GM19395 (cell line): Measurements from ENCODE around the gene BCLAF3.

ENCODE experiments used
- ATAC-seq: cut with Tn5 transposase; IDR thresholded peaks from one replicate; pipeline ENCODE4 v1.9.1; 2021; ENCODE audit warnings: mild to moderate bottlenecking, moderate library complexity; ENCODE audit not compliant: unreplicated experiment

BCLAF3 gene

DNA sequence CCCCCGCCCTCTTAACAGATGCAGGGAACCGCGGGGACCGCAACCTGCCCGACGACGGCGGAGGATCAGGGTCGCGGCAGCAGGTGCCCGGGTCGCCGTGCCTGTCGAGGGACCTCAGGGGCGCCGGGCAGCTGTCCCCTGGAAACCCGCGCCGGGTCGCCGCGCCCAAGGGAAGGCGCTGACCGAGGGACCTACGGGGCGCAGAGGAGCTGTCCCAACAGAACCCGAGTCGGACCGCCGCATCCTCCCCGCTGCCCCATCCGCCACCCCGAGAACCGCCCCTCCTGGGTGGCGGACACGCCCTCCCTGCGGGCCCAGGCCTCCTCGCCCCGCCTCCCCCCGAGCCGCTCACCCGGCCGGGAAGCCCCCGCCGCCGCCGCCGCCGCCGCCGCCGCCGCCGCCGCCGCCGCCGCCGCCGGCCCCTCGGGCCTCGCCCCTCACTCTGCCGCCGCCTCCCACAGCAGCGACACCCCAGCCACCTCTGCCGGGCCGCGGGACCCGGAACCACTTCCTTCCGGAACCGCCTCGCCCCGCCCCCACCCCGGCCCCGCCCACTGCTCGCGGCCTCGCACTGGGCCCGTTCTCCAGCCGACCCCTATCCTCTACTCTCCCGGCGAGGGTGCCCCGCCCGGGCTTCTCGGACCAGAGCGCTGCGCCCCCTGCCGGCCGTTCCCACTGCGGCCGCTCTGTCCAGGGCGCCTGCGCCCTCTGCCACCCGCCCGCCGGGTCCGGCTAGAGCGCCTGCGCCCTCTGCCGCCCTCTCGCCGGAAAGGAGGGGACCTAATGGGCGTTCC lies at the start of gene BCLAF3:
Gene BCLAF3 (minus strand): TSS at position 506 of the 794 bp plus-strand sequence. CDS start 20,797 bp downstream, outside the sequence.
- peak; percentile 94 for ATAC-seq

- no peak for ATAC-seq
These were observed 48.1 kb upstream of the BCLAF3 start for GRCh38 chrX:20038966-20039365.

- ATAC-seq = no peak
These were observed 46.3 kb upstream of the BCLAF3 start for GRCh38 chrX:20037186-20037585.

GRCh38 chrX:20032201-20032600 lies 41.3 kb upstream of the BCLAF3 start:
- no peak for ATAC-seq

- ATAC-seq = no peak
These were observed 38.9 kb upstream of the BCLAF3 start for GRCh38 chrX:20029728-20030127.

DNA sequence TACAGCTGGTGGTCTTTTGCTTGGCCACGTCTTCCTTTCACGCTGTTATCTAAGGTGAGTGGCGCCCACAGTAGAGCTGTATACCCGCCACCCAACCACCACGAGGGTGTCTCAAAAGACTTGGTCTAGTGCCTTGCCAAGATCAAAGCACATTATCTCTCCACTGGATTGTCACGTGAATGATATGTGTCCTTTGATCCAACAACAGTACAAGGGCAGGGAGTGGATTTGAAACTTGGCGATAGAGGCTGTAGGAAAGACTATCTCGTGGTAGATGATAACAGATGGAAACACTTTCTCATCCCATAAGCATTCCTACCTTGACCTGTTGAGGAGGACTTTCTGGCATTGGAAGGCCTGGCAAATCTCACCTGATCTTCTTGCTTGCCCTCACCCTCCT lies 37.7 kb upstream of the BCLAF3 start:
- no peak for ATAC-seq

- no peak for ATAC-seq
These were observed 35.4 kb upstream of the BCLAF3 start for GRCh38 chrX:20026278-20026677.

- no peak for ATAC-seq
These were observed 29.0 kb upstream of the BCLAF3 start for GRCh38 chrX:20019672-20020365.

GRCh38 chrX:20016616-20016945 lies 25.7 kb upstream of the BCLAF3 start:
- no peak for ATAC-seq

DNA sequence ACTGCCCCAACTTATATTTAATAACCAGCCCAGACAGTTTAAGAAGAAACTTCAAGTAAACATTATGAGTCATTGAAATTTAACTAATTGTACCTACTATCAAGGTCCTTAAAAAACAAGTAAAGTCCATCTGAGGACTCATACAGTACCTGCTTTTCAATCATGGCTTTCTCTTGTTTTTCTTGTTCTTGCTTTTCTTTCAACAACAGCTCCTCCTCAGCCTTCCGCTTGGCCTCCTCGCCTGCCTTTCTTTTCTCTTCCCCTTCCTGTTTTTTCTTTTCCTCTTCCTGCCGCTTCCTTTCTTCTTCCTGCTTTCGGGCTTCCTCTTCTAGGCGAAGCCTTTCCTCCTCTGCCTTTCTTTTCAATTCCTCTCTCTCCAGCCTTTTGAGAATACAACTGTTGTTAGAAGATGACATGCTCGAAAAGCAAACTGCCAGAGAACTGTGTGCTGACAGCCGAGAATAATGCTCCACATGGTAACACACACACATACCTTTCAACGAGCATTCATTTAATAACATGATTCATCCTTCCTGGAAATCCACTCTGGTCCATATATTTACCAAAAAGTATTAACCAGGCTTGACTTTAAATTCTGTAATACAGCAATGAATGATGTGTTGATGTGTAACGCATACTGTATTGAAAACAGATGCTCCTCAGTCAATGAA lies 25.2 kb upstream of the BCLAF3 start:
- no peak for ATAC-seq

- ATAC-seq = no peak
These were observed 24.6 kb upstream of the BCLAF3 start for GRCh38 chrX:20015422-20015821.

- ATAC-seq = no peak
These were observed 20.7 kb upstream of the BCLAF3 start for GRCh38 chrX:20011608-20012007.

DNA sequence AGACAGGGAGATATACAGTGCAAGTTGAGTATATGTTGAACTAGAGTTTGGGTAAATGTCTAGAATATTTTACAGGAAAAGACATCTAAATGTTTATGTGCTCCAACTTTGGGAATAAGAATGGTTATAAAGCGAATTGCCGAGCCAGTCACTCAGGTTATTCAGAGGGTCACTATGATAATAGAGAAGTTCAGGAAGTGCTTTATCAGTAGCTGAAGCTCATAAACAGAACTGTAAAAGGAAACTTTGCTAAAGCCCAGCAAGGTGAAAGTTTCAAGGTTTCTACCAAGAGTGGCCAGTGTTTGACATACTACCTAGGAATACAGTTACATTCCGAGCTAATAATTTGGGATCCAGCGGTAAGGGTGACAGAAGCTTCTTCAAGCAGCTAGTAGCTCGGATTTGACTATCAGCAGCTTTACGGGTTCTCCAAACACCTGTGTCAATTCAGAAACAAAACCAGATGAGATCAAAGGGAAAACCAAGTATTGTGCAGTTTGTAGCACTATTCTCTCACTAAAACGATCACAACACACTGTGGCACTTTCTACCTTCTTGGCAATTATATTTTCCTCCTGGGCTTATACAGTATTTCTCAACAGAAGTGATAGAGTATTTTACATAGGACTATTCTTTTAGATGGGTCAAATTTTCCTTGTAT lies 17.2 kb upstream of the BCLAF3 start:
- no peak for ATAC-seq

GRCh38 chrX:20005883-20006282 lies 15.0 kb upstream of the BCLAF3 start:
- ATAC-seq = no peak

DNA sequence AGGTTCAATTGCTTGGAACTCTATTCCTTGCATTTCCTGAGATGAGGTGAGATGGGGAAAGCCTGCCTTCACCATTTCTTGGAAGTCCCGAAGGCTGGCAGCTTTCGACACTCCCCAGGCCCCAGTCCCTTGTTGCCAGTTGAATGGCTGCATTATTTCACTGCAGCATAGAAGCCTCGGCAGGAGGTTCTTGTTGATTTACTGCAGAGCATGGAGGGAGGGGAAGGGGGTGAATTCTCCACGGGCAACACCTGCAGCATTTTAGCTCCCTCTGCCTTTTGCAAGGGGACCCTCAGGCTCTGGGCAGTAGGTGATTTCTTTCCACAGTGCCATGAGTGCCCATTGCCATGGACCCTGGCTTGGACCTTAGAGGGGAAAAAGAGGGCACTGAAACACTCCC lies 10.7 kb upstream of the BCLAF3 start:
- ATAC-seq = no peak

DNA sequence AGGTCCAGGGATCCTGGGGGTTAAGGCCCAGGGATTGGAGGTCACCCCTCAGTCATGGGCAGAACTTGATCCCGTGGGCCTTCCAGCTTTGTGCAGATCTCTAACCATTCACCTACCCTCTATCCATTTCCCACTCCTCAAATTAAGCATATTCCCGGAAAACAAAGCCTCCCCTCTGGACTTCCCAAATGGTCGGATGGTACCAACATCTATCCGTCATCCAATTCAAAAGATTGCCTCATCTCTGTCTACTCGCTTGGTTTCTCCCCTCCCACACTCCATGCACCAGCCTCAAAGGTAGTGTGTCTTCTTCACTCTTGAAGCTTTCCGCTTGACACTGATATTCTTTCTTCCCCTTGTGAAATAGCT lies 473 bp upstream of the BCLAF3 start:
- no peak for ATAC-seq

GRCh38 chrX:19990151-19990555 lies 708 bp downstream of the BCLAF3 start:
- ATAC-seq = peak; percentile 27

GRCh38 chrX:19987856-19988255 lies 3.0 kb downstream of the BCLAF3 start:
- ATAC-seq = no peak

GRCh38 chrX:19986531-19986930 lies 4.3 kb downstream of the BCLAF3 start:
- ATAC-seq = no peak

GRCh38 chrX:19981947-19982346 lies 8.9 kb downstream of the BCLAF3 start:
- no peak for ATAC-seq

GRCh38 chrX:19975845-19976244 lies 15.0 kb downstream of the BCLAF3 start:
- ATAC-seq = no peak
